Prostate gland (tissue), 2 donors: ENCODE results near the gene CCR9. TPM values are rescaled to one million over a fixed set of nuclear protein-coding genes. Genes with fewer than 3 reads are reported as not detected.

Experiments used
- DNase-seq: peaks from one replicate; pipeline ENCODE4 v3.0.0-alpha.2; 2019; ENCODE audit warnings: low spot score
- H3K27ac ChIP-seq, 2 donors: fragments of 200-600 bp; sonication (generic); 2 replicates each; pipeline ENCODE4 v1.5.1; 2017 to 2019
- H3K27me3 ChIP-seq: fragments of 200-600 bp; sonication (generic); replicated peaks from 2 replicates; pipeline ENCODE4 v1.5.1; 2019; ENCODE audit not compliant: insufficient read depth
- H3K36me3 ChIP-seq, 2 donors: fragments of 200-600 bp; sonication (generic); 1 replicate in 1 of 2; 2 replicates in 1 of 2; pipeline versions ENCODE4 v1.5.1 to v1.8.1; 2017 to 2019
- H3K4me1 ChIP-seq: fragments of 200-600 bp; sonication (generic); replicated peaks from 2 replicates; pipeline ENCODE4 v1.5.1; 2019
- H3K4me3 ChIP-seq, 2 donors: fragments of 200-600 bp; sonication (generic); 2 replicates each; pipeline ENCODE4 v1.5.1; 2017 to 2019
- H3K9me3 ChIP-seq: fragments of 200-600 bp; sonication (generic); 2 replicates; pipeline ENCODE4 v1.5.1; 2017
- POLR2A ChIP-seq: fragments of 450-650 bp; IDR thresholded peaks from one replicate; pipeline ENCODE4 v1.6.1; 2016; ENCODE audit warnings: antibody characterized with exemption, mild to moderate bottlenecking
- POLR2AphosphoS5 ChIP-seq: sonication (generic); formaldehyde crosslinking; IDR thresholded peaks from one replicate; pipeline ENCODE4 v1.6.1; 2017; ENCODE audit warnings: antibody characterized with exemption
- WGBS: methylation state at CpG from one replicate; pipeline ENCODE4 v1.1.5; 2018; 5-methylcytosine and 5-hydroxymethylcytosine counted together
- intact Hi-C: fragments of 100-400 bp; cut with DNase I; formaldehyde crosslinking; loops from one replicate; pipeline ENCODE4 v1.14.2; 2022
- total RNA-seq, 2 donors: library from RNA; depleted of rRNA; stranded (reverse); fragments of >200 nt; gene quantifications; one replicate each; pipeline ENCODE4 v1.1.0, GENCODE V29; 2016
- TF ChIP-seq, protein P1 (sequence below), 4 experiments: fragments of 200-600 bp in 2 of 4; fragments of 450-650 bp in 2 of 4; sonication (generic) in 2 of 4; IDR thresholded peaks; 1 replicate in 3 of 4; 2 replicates in 1 of 4; pipeline ENCODE4 v1.5.1; 2016 to 2019; ENCODE audit warnings: antibody characterized with exemption in 4 of 4, mild to moderate bottlenecking in 2 of 4, moderate library complexity in 2 of 4

Gene CCR9
- total RNA-seq, 2 donors from 2014 or later = 0.09 TPM; not detected in 1

DNA sequence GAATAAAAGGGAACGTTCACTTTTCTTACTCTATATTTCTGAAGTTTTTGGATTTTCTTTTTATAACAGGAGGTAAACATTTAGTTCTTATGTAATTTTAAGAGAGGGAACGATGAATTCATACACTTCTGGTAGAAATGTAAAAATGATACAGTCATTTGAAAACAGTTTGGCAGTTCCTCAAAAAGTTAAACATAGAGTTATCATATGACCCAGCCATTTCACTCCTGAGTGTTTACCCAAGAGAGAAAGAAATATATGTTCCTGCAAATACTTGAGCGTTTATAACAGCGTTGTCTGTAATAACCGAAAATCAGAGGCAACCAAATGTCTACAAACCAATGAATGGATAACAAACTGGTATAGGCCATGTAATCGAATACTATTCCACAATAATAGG lies 20.8 kb upstream of the CCR9 start:
- 59% methylated on average over 6 of the region's 6 CpGs for WGBS
- intact Hi-C loops = no loop called here
- H3K9me3 ChIP-seq = no peaks in the 10 kb centered on the region
- no peak for DNase-seq
- H3K36me3 ChIP-seq = no peaks in the 10 kb centered on the region
- H3K4me1 ChIP-seq = no peaks in the 10 kb centered on the region
- no peak overlapping the region for H3K4me3 ChIP-seq
- TF ChIP-seq, protein P1, sequence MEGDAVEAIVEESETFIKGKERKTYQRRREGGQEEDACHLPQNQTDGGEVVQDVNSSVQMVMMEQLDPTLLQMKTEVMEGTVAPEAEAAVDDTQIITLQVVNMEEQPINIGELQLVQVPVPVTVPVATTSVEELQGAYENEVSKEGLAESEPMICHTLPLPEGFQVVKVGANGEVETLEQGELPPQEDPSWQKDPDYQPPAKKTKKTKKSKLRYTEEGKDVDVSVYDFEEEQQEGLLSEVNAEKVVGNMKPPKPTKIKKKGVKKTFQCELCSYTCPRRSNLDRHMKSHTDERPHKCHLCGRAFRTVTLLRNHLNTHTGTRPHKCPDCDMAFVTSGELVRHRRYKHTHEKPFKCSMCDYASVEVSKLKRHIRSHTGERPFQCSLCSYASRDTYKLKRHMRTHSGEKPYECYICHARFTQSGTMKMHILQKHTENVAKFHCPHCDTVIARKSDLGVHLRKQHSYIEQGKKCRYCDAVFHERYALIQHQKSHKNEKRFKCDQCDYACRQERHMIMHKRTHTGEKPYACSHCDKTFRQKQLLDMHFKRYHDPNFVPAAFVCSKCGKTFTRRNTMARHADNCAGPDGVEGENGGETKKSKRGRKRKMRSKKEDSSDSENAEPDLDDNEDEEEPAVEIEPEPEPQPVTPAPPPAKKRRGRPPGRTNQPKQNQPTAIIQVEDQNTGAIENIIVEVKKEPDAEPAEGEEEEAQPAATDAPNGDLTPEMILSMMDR (IDR thresholded peaks at IDR 0.05) = no peak
- TF ChIP-seq POLR2A = no peak
- TF ChIP-seq POLR2AphosphoS5 = no peak
- no peaks in the 10 kb centered on the region for H3K27me3 ChIP-seq
- H3K27ac ChIP-seq = no peak overlapping the region

DNA sequence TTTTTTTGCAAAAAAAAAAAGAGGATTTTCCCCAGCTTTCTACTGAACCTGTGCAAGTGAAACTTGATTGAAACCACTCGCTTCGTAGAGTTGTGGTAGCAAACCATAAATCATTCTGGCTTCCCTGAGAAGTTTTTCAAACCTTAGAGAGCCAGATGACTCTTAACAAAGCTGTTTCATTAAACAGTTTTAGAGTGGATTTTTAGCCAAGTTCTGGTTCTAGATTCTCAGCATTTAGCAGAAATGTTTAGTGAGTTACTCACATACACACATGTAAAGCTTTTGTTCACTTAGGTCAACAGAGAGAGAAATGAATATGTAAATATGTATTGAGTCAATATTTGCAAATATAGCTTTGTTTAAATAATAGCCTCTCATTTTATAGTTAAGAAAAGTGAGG lies 18.1 kb upstream of the CCR9 start:
- 65% methylated on average over 2 of the region's 2 CpGs for WGBS
- TF ChIP-seq, protein P1 (IDR thresholded peaks at IDR 0.05) = no peak
- TF ChIP-seq POLR2A (no peak), POLR2AphosphoS5 (no peak)
- Histone ChIP-seq H3K4me1 (no peaks in the 10 kb centered on the region), H3K36me3 (no peaks in the 10 kb centered on the region), H3K9me3 (no peaks in the 10 kb centered on the region), H3K27me3 (no peaks in the 10 kb centered on the region), H3K27ac (no peak overlapping the region), H3K4me3 (no peak overlapping the region)
- DNase-seq = no peak
- intact Hi-C loops = no loop called here

DNA sequence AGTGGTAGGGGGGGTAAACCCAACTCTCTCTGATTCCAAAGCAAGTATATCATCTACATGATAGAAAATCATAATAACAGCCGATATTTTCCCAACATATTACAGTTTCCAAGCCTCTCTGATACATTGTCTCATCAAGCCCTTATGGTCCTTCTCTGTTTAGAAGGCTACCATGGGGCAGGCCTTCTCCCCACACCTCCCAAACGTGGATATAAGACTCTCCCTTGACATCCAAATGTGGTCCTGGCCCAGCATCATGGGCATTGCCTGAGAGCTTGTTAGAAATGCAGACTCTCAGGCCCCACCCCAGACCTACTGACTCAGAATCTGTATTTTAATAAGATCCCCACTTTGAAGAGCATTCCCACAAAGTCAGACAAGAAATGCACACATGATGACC lies 17.7 kb upstream of the CCR9 start:
- DNase-seq = no peak
- no peaks in the 10 kb centered on the region for H3K36me3 ChIP-seq
- intact Hi-C loops = no loop called here
- H3K4me1 ChIP-seq = no peaks in the 10 kb centered on the region
- H3K27me3 ChIP-seq = no peaks in the 10 kb centered on the region
- no peak overlapping the region for H3K27ac ChIP-seq
- 71% methylated on average over 2 of the region's 2 CpGs for WGBS
- no peak for TF ChIP-seq POLR2AphosphoS5
- no peak for TF ChIP-seq POLR2A
- TF ChIP-seq, protein P1 (IDR thresholded peaks at IDR 0.05) = no peak
- no peak overlapping the region for H3K4me3 ChIP-seq
- no peaks in the 10 kb centered on the region for H3K9me3 ChIP-seq

DNA sequence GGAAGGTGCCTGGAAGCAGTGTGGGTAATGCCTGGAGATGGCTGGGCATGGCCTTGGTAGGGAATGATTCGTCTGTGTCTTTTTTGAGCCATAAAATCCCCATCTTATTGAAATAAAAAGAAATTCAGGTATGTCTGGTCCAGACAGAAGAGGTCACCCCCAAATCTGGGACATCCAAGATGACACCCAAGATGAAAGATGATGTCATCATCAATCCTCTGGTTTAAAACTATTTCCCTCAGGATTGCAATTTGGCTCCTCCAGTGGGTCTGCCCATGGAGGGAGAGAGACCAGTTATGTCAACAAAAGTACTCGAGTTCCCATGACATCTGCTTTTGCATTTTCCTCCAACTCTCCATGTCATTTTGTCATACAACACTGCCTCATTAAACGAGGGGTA lies 16.7 kb upstream of the CCR9 start:
- TF ChIP-seq POLR2AphosphoS5 (no peak), POLR2A (no peak)
- TF ChIP-seq, protein P1 (IDR thresholded peaks at IDR 0.05) = no peak
- no peaks in the 10 kb centered on the region for H3K36me3 ChIP-seq
- no peak for DNase-seq
- intact Hi-C loops = no loop called here
- H3K27me3 ChIP-seq = no peaks in the 10 kb centered on the region
- no peak overlapping the region for H3K4me3 ChIP-seq
- WGBS = 79% methylated on average over 3 of the region's 3 CpGs
- no peaks in the 10 kb centered on the region for H3K4me1 ChIP-seq
- no peak overlapping the region for H3K27ac ChIP-seq
- H3K9me3 ChIP-seq = no peaks in the 10 kb centered on the region

DNA sequence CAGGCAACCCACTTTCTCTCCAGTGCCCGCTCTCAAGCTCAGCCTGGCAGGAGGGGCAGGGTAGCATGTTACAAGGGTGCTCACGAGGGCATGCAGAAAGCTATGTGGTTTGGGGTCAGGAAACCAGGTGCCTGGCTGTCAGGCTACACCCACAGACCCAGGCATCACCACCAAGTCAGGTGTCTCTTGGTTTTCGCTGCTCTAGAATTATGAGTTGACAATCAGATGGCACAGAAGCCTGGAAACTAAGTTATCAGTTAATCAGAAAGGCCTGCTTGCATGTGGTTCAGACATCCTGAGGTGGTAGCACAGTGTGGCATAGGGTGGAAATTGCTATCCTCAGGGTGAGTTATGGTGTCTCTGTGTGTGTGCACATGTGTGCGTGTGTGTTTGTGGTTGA lies 16.2 kb upstream of the CCR9 start:
- Histone ChIP-seq H3K27ac (no peak overlapping the region), H3K36me3 (no peaks in the 10 kb centered on the region), H3K9me3 (no peaks in the 10 kb centered on the region), H3K27me3 (no peaks in the 10 kb centered on the region), H3K4me1 (no peaks in the 10 kb centered on the region), H3K4me3 (no peak overlapping the region)
- no peak for TF ChIP-seq POLR2A
- TF ChIP-seq POLR2AphosphoS5 = no peak
- TF ChIP-seq, protein P1 (IDR thresholded peaks at IDR 0.05) = no peak
- no peak for DNase-seq
- intact Hi-C loops = no loop called here
- WGBS = 83% methylated on average over 4 of the region's 4 CpGs
